SK-MEL-5 (cell line): ENCODE data around the gene SUPT20HL1. TPM values are rescaled to one million over a fixed set of nuclear protein-coding genes. Genes with fewer than 3 reads are reported as not detected.
A peak's percentile ranks its signal among the peaks of the same experiment; 100 is the strongest.
"Not testable (repeated sequence)": the region's sequence is repeated elsewhere in the genome, so short reads cannot be mapped to it uniquely, and the experiment has no call there.

ENCODE experiments used
- DNase-seq: peaks from one replicate; pipeline ENCODE4 v3.0.0-alpha.2; 2016; ENCODE audit warnings: low read depth, low spot score
- in situ Hi-C: cut with HindIII; loops from 2 replicates; pipeline ENCODE4 v1.10.0; 2016; ENCODE audit warnings: low sequenced_read_pairs, high pct_unique_total_duplicates, low pct_unique_long_range_greater_than_20kb
- total RNA-seq: library from RNA; depleted of rRNA; stranded (reverse); fragments of >200 nt; shearing (Covaris generic); gene quantifications from 2 replicates; pipeline ENCODE4 v1.2.3, GENCODE V29; 2014

SUPT20HL1 gene
- total RNA-seq, 1 experiment from 2014 or later: not detected

- no peak for DNase-seq
- in situ Hi-C loops: no loop called here
These were observed 10.2 kb upstream of the SUPT20HL1 start for GRCh38 chrX:24350217-24350616.

DNA sequence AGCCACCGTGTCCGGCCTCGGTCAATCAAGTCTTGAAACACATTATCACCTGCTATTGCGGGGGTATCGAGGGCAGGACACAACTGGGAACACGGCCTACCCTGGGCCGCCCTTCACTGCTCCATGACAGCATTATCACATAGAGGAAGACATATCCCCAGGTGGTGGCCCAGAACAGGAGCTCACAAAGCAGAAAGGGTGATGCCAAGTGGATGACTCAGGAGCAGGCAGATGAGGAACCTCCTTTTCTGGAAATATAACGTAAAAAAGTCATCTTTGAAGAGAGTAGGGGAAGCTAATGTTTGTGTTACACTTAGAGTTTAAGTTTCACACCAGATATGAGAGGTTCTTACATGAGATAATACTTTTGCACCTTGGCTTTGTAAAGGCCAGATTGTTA is 5.3 kb upstream of the SUPT20HL1 start:
- in situ Hi-C loops: no loop called here
- no peak for DNase-seq

- in situ Hi-C loops: no loop called here
- no peak for DNase-seq
These were observed 3.3 kb upstream of the SUPT20HL1 start for GRCh38 chrX:24357106-24357505.

GRCh38 chrX:24362089-24362745 is 1.8 kb downstream of the SUPT20HL1 start:
- DNase-seq, in situ Hi-C loops: not testable (repeated sequence)

DNA sequence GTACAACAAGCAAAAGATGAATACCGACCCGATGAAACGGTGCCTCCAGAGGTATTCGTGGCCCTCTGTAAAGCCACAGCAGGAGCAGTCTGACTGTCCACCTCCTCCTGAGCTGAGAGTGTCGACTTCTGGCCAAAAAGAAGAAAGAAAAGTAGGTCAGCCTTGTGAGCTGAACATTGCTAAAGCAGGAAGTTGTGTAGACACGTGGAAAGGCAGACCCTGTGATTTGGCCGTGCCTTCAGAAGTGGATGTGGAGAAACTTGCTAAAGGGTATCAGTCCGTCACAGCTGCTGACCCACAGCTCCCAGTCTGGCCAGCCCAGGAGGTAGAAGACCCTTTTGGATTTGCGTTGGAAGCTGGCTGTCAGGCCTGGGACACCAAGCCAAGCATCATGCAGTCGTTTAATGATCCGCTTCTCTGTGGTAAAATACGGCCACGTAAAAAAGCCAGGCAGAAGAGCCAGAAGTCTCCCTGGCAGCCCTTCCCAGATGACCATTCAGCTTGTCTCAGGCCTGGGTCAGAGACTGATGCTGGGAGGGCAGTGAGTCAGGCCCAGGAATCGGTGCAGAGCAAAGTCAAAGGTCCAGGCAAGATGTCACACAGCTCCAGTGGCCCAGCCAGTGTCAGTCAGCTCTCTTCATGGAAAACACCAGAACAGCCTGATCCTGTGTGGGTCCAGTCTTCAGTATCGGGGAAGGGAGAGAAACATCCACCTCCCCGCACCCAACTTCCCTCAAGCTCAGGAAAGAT is 3.2 kb downstream of the SUPT20HL1 start:
- DNase-seq, in situ Hi-C loops: not testable (repeated sequence)

DNA sequence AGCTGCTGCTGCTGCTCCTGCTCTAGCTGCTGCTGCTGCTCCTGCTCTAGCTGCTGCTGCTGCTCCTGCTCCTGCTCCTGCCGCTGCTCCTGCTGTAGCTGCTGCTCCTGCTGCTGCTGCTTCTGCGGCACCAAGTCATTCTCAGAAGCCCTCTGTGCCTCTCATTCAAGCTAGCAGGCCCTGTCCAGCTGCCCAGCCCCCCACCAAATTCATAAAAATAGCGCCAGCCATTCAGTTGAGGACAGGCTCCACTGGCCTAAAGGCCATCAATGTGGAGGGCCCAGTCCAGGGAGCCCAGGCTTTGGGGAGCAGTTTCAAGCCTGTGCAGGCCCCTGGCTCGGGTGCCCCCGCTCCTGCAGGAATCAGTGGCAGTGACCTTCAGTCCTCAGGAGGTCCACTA is 3.9 kb downstream of the SUPT20HL1 start:
- no peak for DNase-seq
- in situ Hi-C loops: no loop called here

DNA sequence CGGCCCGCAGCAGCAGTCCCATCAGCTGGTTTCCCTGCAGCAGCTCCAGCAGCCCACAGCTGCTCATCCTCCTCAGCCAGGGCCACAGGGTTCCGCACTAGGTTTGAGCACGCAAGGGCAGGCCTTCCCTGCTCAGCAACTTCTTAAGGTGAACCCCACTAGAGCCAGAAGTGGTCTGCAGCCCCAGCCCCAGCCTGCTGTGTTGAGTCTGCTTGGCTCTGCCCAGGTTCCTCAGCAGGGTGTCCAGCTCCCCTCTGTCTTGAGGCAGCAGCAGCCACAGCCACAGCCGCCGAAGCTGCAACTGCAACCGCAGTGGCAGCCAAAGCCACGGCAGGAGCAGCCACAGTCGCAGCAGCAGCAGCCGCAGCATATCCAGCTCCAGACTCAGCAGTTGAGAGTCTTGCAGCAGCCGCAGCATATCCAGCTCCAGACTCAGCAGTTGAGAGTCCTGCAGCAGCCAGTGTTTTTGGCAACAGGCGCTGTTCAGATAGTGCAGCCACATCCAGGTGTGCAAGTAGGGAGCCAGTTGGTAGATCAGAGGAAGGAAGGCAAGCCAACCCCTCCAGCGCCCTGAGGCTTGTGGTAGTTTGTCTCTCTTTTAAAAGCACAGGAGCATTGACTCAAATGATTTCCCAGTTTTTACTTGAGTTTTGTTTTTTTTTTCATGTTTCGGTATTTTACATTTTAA is 4.6 kb downstream of the SUPT20HL1 start:
- in situ Hi-C loops: no loop called here
- DNase-seq: no peak

DNA sequence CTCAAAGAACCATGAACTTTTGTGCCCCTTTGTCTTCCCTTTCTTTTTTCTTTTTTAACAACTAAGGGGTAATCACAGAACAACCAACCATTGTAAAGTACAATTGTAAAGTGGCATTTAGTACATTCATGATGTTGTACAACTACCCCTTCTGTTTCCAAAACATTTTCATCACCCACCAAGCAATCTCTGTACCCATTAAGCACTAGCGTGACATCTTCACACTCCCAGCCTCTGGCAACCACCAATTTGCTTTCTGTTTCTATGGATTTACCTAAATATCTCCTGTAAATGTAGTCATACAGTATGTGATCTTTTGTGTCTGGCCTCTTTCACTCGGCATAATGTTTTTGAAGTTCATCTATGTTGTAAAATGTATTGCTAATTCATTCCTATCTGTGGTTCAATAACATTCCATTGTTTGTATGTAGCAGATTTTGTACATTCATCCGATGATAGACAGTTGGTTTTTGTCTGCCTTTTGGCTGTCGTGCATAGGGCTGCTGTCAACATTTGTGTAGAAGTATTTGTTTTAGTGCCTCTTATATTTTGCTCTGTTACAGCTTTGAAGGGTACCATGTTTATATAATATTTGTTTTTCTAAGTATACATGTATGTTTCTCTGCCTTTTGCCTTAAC is 6.4 kb downstream of the SUPT20HL1 start:
- DNase-seq, in situ Hi-C loops: not testable (repeated sequence)

GRCh38 chrX:24369816-24370215 is 9.4 kb downstream of the SUPT20HL1 start:
- in situ Hi-C loops: no loop called here
- no peak for DNase-seq

DNA sequence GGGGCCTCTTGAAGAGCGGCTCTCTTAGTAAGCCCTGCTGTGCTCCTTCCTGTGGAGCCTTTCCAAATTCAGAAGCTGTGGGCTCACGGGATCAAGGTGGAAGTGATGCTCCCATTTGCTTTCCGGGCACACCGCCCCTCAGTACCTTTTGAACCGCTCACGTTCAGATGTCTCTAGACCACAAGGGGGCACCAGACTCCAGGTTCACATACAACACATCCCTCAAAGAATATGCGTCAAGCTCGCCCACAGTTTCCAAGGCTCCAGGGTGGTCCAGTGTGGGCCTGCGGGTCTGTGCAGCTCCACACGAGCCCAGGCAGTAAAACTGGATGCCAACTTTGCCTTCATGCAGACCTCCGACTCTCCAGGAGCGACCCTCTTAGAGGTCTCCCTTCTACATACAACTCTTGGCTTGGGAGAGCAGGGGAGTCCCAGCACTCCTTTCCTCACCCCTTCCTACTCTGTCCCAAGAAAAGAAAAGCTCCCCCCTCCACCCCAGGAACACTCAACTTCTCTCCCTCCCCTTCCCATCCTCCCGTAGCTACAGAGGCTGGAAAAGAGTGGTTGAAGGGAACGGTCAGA is 11.0 kb downstream of the SUPT20HL1 start:
- in situ Hi-C loops: no loop called here
- DNase-seq: peak; percentile 69

- DNase-seq: no peak
- in situ Hi-C loops: no loop called here
These were observed 11.8 kb downstream of the SUPT20HL1 start for GRCh38 chrX:24372021-24372763.

DNA sequence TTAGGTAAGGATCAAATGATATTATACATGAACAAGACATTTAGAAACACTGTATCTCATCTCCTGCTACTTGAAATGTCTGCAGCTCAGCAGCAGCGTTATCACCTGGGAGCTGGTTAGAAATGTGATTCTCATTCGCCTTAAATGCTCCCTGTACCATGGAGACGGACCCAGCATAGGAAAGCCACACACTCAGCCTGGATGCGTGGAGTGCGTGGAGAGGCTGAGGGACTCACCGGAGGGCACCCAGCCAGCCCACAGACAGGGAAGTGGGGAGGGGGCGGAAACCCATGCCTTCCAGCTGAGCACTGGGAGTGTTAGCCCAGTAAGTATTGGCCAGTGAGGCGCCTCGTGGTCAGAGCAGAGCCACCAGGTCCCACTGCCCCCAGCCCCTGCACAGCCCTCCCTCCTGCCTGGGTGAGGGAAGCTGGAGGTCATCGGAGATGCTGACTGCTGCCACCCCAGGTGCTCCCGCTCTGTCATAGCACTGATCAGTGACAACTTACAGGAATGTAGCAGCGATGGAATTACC is 15.2 kb downstream of the SUPT20HL1 start:
- DNase-seq: no peak
- in situ Hi-C loops: no loop called here

- in situ Hi-C loops: no loop called here
These were observed 16.0 kb downstream of the SUPT20HL1 start for GRCh38 chrX:24376403-24376802.

DNA sequence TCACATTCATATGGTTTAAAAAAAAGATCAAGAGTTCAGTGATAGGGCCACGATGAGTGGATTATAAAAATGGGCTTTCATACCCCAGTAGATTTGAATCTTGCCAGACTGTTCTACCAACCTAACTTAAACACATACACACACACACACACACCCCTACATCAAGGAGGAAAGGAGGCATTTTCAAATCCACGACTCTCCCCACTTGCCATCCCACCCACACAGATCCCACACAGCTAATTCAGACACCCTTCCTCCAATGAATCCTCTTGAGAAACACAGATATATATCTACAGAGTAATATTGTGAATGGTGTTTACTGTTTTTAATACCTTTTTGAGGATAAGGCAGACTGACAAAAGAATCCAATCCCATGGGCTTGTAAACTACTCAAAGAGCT is 16.8 kb downstream of the SUPT20HL1 start:
- in situ Hi-C loops: no loop called here
- DNase-seq: no peak

More at GRCh38 chrX:24376403-24376802, 16.0 kb downstream of the SUPT20HL1 start:
- no peak for DNase-seq

- no peak for DNase-seq
- in situ Hi-C loops: no loop called here
These were observed 17.6 kb downstream of the SUPT20HL1 start for GRCh38 chrX:24377911-24378468.

DNA sequence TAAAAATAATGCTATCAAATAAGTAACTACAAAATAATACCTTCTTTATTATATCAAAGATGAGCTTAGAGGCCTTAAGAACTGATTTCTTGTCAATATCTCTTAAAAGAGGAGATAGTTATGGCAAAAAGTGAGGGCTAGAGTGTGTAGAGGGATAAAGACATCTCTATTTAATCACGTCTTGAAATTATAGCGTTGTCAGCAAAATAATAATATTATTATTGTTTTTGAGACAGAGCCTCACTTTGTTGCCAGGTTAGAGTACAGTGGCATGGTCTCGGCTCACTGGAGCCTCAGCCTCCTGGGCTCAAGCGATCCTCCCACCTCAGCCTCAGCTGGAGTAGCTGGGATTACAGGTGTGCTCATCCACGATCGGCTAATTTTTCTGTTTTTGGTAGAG is 18.3 kb downstream of the SUPT20HL1 start:
- DNase-seq: no peak
- in situ Hi-C loops: no loop called here
